ENCODE results near the gene MBNL1. TPM values are rescaled to one million over a fixed set of nuclear protein-coding genes. Genes with fewer than 3 reads are reported as not detected.

MBNL1 gene
- total RNA-seq, 1 experiment from 2014 or later = 68.6 TPM

DNA sequence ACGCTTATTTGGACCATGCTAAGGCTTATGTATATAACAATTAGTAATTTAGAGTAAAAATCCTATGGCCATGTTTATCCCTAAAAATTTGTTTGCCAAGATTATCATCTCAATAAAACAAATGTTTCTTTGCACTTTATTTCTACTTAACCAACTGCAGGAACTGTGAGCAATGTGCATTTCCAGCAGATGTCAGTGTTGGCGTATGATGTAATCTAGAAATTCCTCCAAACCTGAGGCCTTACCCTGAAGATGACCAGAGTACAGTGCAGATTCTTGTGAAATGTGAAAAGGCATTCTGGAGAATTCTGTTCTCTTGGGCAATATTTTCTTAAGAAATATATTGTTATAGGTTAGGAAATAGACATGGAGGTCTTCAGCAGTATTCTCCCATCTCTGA, 205.9 kb downstream of the MBNL1 start:
- H3K4me1 Mint-ChIP-seq (ENCODE audit: low read depth, unreplicated experiment) = peaks cover 11% of the 10 kb centered on the region

DNA sequence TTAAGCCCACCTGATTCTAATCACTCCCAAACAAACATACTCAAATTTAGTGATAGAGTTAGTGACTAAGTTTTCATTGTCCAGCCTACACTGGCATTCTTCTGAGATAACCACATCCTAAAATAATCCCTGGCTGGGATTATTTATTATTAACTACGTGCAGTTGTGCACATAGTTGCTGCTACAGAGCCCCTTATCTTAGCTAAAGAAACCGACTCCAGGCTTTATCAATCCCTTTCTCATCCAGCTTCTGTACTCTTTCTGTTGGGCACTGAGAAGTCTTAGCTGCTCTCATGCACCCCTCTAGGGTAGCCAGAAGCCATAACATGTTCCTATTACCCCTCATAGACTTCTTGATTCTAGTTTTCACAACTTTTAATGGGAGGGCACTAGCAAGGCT, 208.7 kb downstream of the MBNL1 start:
- Mint-ChIP-seq H3K9me3 (ENCODE audit: unreplicated experiment) (peaks cover 9% of the 10 kb centered on the region), H3K4me3 (ENCODE audit: unreplicated experiment) (no peak overlapping the region), H3K36me3 (ENCODE audit: insufficient read depth, unreplicated experiment) (no peaks in the 10 kb centered on the region), H3K27me3 (ENCODE audit: insufficient read depth, unreplicated experiment) (no peaks in the 10 kb centered on the region), H3K4me1 (ENCODE audit: low read depth, unreplicated experiment) (peaks cover 5% of the 10 kb centered on the region), H3K27ac (ENCODE audit: unreplicated experiment) (no peak overlapping the region)
- POLR2A ChIA-PET = no interaction called here
- TF ChIP-seq, protein P1, sequence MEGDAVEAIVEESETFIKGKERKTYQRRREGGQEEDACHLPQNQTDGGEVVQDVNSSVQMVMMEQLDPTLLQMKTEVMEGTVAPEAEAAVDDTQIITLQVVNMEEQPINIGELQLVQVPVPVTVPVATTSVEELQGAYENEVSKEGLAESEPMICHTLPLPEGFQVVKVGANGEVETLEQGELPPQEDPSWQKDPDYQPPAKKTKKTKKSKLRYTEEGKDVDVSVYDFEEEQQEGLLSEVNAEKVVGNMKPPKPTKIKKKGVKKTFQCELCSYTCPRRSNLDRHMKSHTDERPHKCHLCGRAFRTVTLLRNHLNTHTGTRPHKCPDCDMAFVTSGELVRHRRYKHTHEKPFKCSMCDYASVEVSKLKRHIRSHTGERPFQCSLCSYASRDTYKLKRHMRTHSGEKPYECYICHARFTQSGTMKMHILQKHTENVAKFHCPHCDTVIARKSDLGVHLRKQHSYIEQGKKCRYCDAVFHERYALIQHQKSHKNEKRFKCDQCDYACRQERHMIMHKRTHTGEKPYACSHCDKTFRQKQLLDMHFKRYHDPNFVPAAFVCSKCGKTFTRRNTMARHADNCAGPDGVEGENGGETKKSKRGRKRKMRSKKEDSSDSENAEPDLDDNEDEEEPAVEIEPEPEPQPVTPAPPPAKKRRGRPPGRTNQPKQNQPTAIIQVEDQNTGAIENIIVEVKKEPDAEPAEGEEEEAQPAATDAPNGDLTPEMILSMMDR (IDR thresholded peaks at IDR 0.05; ENCODE audit: insufficient read depth in 1 of 2, low read depth in 1 of 2, low read length in 1 of 2, severe bottlenecking in 1 of 2, unreplicated experiment in 1 of 2) = no peak
- Histone ChIP-seq H3K4me3 (ENCODE audit: low read depth, low read length) (no peak overlapping the region), H3K36me3 (ENCODE audit: control insufficient read depth, insufficient read depth, low read length) (no peaks in the 10 kb centered on the region), H3K27me3 (replicated peaks; ENCODE audit: control insufficient read depth, insufficient read depth, low read length) (no peaks in the 10 kb centered on the region), H3K9me3 (peaks cover 2% of the 10 kb centered on the region; the same call in 1 of the 2 replicates), H3K4me1 (no peaks in the 10 kb centered on the region; the same call in 1 of the 2 replicates)
- DNase-seq = no peak
- intact Hi-C loops (cut with micrococcal nuclease; ENCODE audit: unreplicated experiment) = no loop called here
- CTCF ChIA-PET = no interaction called here
- no TSS peak for BruUV-seq (replicated peaks)

More for the DNA sequence above, 205.9 kb downstream of the MBNL1 start:
- peak; percentile 43 to 57 for DNase-seq
- Mint-ChIP-seq H3K27ac (ENCODE audit: unreplicated experiment) (no peak overlapping the region), H3K9me3 (ENCODE audit: unreplicated experiment) (peaks cover 9% of the 10 kb centered on the region), H3K4me3 (ENCODE audit: unreplicated experiment) (no peak overlapping the region), H3K36me3 (ENCODE audit: insufficient read depth, unreplicated experiment) (peaks cover 7% of the 10 kb centered on the region), H3K27me3 (ENCODE audit: insufficient read depth, unreplicated experiment) (no peaks in the 10 kb centered on the region)
- H3K36me3 ChIP-seq (ENCODE audit: control insufficient read depth, insufficient read depth, low read length) = no peaks in the 10 kb centered on the region
- TF ChIP-seq, protein P1 (IDR thresholded peaks at IDR 0.05; ENCODE audit: insufficient read depth in 1 of 2, low read depth in 1 of 2, low read length in 1 of 2, severe bottlenecking in 1 of 2, unreplicated experiment in 1 of 2) = peak; percentile 21 to 59
- BruUV-seq (replicated peaks) = no TSS peak
- ChIA-PET POLR2A (no interaction called here), CTCF (no interaction called here)
- peaks cover 2% of the 10 kb centered on the region; the same call in 1 of the 2 replicates for H3K9me3 ChIP-seq
- no peaks in the 10 kb centered on the region for H3K27me3 ChIP-seq (replicated peaks; ENCODE audit: control insufficient read depth, insufficient read depth, low read length)
- H3K4me3 ChIP-seq (ENCODE audit: low read depth, low read length) = no peak overlapping the region
- intact Hi-C loops (cut with micrococcal nuclease; ENCODE audit: unreplicated experiment) = loop anchor here (1.0 kb wide), 4 partner anchors 50 to 487 kb away; no protein-coding TSS in a partner anchor
- no peaks in the 10 kb centered on the region; the same call in 1 of the 2 replicates for H3K4me1 ChIP-seq

DNA sequence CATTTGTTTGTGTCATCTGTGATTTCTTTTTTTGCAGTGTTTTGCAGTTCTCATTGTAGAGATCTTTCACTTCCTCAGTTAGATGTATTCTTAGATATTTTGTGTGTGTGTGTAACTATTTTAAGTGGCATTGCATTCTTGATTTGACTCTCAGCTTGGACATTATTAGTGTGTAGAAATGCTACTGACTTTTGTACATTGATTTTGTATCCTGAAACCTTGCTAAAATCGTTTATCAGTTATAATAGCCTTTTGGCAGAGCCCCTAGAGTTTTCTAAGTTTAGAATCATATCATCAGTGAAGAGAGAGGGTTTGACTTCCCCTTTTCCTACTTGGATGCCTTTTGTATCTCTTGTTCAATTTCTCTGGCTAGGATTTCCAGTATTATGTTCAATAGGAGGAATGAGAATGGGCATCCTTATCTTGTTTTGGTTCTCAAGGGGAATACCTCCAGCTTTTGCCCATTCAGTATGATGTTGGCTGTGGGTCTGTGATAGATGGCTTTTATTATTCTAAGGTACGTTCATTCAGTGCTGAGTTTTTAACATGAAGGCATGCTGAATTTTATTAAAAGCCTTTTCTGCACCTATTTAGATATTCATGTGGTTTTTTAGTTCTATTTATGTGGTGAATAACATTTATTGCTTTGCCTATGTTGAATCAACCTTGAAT, 211.7 kb downstream of the MBNL1 start:
- Histone ChIP-seq H3K9me3 (no peaks in the 10 kb centered on the region; the same call in 1 of the 2 replicates), H3K4me1 (no peaks in the 10 kb centered on the region; the same call in 1 of the 2 replicates), H3K27me3 (replicated peaks; ENCODE audit: control insufficient read depth, insufficient read depth, low read length) (no peaks in the 10 kb centered on the region), H3K36me3 (ENCODE audit: control insufficient read depth, insufficient read depth, low read length) (no peaks in the 10 kb centered on the region), H3K4me3 (ENCODE audit: low read depth, low read length) (no peak overlapping the region)
- Mint-ChIP-seq H3K36me3 (ENCODE audit: insufficient read depth, unreplicated experiment) (no peaks in the 10 kb centered on the region), H3K4me1 (ENCODE audit: low read depth, unreplicated experiment) (peaks cover 5% of the 10 kb centered on the region), H3K27me3 (ENCODE audit: insufficient read depth, unreplicated experiment) (no peaks in the 10 kb centered on the region), H3K9me3 (ENCODE audit: unreplicated experiment) (peaks cover 9% of the 10 kb centered on the region), H3K27ac (ENCODE audit: unreplicated experiment) (no peak overlapping the region), H3K4me3 (ENCODE audit: unreplicated experiment) (no peak overlapping the region)
- intact Hi-C loops (cut with micrococcal nuclease; ENCODE audit: unreplicated experiment) = no loop called here
- ChIA-PET CTCF (no interaction called here), POLR2A (no interaction called here)
- TF ChIP-seq, protein P1 (IDR thresholded peaks at IDR 0.05; ENCODE audit: insufficient read depth in 1 of 2, low read depth in 1 of 2, low read length in 1 of 2, severe bottlenecking in 1 of 2, unreplicated experiment in 1 of 2) = no peak
- BruUV-seq (replicated peaks) = no TSS peak
- no peak for DNase-seq

Measured in Caco-2 (cell line).